NCI-H187 (cell line): ENCODE data around the gene PAQR8.
"Not testable (repeated sequence)": the region's sequence is repeated elsewhere in the genome, so short reads cannot be mapped to it uniquely, and the experiment has no call there.

ENCODE experiments used
- DNase-seq, 2 experiments: peaks; one replicate each; lab custom pipeline; 2025; lab: John Stamatoyannopoulos, UW

PAQR8 gene

GRCh38 chr6:52411911-52412310 is 50.0 kb downstream of the PAQR8 start:
- no peak for DNase-seq

- no peak for DNase-seq
Observed at GRCh38 chr6:52415333-52415732, 53.4 kb downstream of the PAQR8 start.

- no peak for DNase-seq
Observed at GRCh38 chr6:52415917-52416628, 54.1 kb downstream of the PAQR8 start.

GRCh38 chr6:52416629-52417151 is 54.7 kb downstream of the PAQR8 start:
- DNase-seq = peak; percentile 23 to 46

GRCh38 chr6:52417675-52418111 is 55.7 kb downstream of the PAQR8 start:
- DNase-seq = no peak

- no peak for DNase-seq
Observed at GRCh38 chr6:52418606-52419005, 56.7 kb downstream of the PAQR8 start.

GRCh38 chr6:52419809-52420667 is 58.1 kb downstream of the PAQR8 start, which contains the start of gene EFHC1:
Gene EFHC1 (plus strand): TSS chr6:52420342. CDS start chr6:52420411, 69 bp downstream.
- DNase-seq = peak; percentile 93 to 98

GRCh38 chr6:52420668-52421358 is 58.9 kb downstream of the PAQR8 start:
- DNase-seq = peak; percentile 33 to 60

- DNase-seq = no peak
Observed at GRCh38 chr6:52422156-52422555, 60.2 kb downstream of the PAQR8 start.

GRCh38 chr6:52423448-52423847 is 61.5 kb downstream of the PAQR8 start:
- DNase-seq = no peak

- DNase-seq = no peak
Observed at GRCh38 chr6:52423971-52424381, 62.0 kb downstream of the PAQR8 start.

- no peak for DNase-seq
Observed at GRCh38 chr6:52424513-52424912, 62.6 kb downstream of the PAQR8 start.

GRCh38 chr6:52426667-52427066 is 64.7 kb downstream of the PAQR8 start:
- DNase-seq = no peak

- not testable (repeated sequence) for DNase-seq
Observed at GRCh38 chr6:52433294-52433693, 71.3 kb downstream of the PAQR8 start.

- DNase-seq = no peak
Observed at GRCh38 chr6:52435345-52435744, 73.4 kb downstream of the PAQR8 start.

GRCh38 chr6:52438926-52439325 is 77.0 kb downstream of the PAQR8 start:
- DNase-seq = no peak

- no peak for DNase-seq
Observed at GRCh38 chr6:52454556-52454955, 92.6 kb downstream of the PAQR8 start.

- no peak for DNase-seq
Observed at GRCh38 chr6:52457096-52457495, 95.1 kb downstream of the PAQR8 start.
